Left kidney (tissue), 8 donors: Measurements from ENCODE around the gene UBAP1L. TPM values are rescaled to one million over a fixed set of nuclear protein-coding genes. Genes with fewer than 3 reads are reported as not detected.
A peak's percentile ranks its signal among the peaks of the same experiment; 100 is the strongest.
"Not testable (repeated sequence)": the region's sequence is repeated elsewhere in the genome, so short reads cannot be mapped to it uniquely, and the experiment has no call there.

Experiments
- DNase-seq: peaks from one replicate; pipeline ENCODE4 v3.0.0-alpha.2; 2013
- long read RNA-seq, 8 donors: transcript quantifications; one replicate each; lab custom pipeline, GENCODE V29; 2026
- polyA plus RNA-seq: library from polyadenylated mRNA; unstranded; fragments of 120-200 nt; gene quantifications from one replicate; pipeline ENCODE4 v1.2.1, GENCODE V29; 2013; ENCODE audit not compliant: insufficient read length

Gene UBAP1L
- polyA plus RNA-seq: 6.9 TPM
- long read RNA-seq, donor 1, partial matches to known transcripts: 5 of 5 reads
- long read RNA-seq, donor 1, other reads (novel, unspliced or antisense): 0 of 5 reads
- long read RNA-seq, donor 2, full-length matches to known transcripts: 1 of 1 reads
- long read RNA-seq, donor 2, partial matches to known transcripts: 0 of 1 reads
- long read RNA-seq, donor 2, other reads (novel, unspliced or antisense): 0 of 1 reads
- long read RNA-seq, donor 3, full-length matches to known transcripts: 1 of 1 reads
- long read RNA-seq, donor 3, partial matches to known transcripts: 0 of 1 reads
- long read RNA-seq, donor 3, other reads (novel, unspliced or antisense): 0 of 1 reads
- long read RNA-seq, donor 4: 0 reads
- long read RNA-seq, donor 5, partial matches to known transcripts: 0 of 1 reads
- long read RNA-seq, donor 5, other reads (novel, unspliced or antisense): 0 of 1 reads
- long read RNA-seq, donor 6: 0 reads
- long read RNA-seq, donor 7, full-length matches to known transcripts: 1 of 1 reads
- long read RNA-seq, donor 7, partial matches to known transcripts: 0 of 1 reads
- long read RNA-seq, donor 7, other reads (novel, unspliced or antisense): 0 of 1 reads
- long read RNA-seq, donor 8: 0 reads

GRCh38 chr15:65115086-65115485, at the start of gene UBAP1L:
UBAP1L (minus strand) TSS chr15:65115200; CDS start chr15:65106215, 8,985 bp downstream.
- DNase-seq: no peak

- no peak for DNase-seq
Observed at GRCh38 chr15:65164139-65164538, 49.1 kb upstream of the UBAP1L start.

- no peak for DNase-seq
Observed at GRCh38 chr15:65163041-65163440, 48.0 kb upstream of the UBAP1L start.

- no peak for DNase-seq
Observed at GRCh38 chr15:65156692-65157091, 41.7 kb upstream of the UBAP1L start.

GRCh38 chr15:65154720-65155119, 39.7 kb upstream of the UBAP1L start:
- no peak for DNase-seq

GRCh38 chr15:65147902-65148301, 32.9 kb upstream of the UBAP1L start:
- DNase-seq: no peak

- DNase-seq: no peak
Observed at GRCh38 chr15:65146438-65146837, 31.4 kb upstream of the UBAP1L start.

GRCh38 chr15:65138631-65139030, 23.6 kb upstream of the UBAP1L start:
- DNase-seq: not testable (repeated sequence)

- DNase-seq: not testable (repeated sequence)
Observed at GRCh38 chr15:65137893-65138292, 22.9 kb upstream of the UBAP1L start.

GRCh38 chr15:65137089-65137488, 22.1 kb upstream of the UBAP1L start:
- DNase-seq: not testable (repeated sequence)

GRCh38 chr15:65134538-65134937, 19.5 kb upstream of the UBAP1L start:
- DNase-seq: no peak

- peak; percentile 95 for DNase-seq
Observed at GRCh38 chr15:65133548-65134200, 18.7 kb upstream of the UBAP1L start, which contains the start of gene PDCD7. PDCD7 (minus strand) TSS chr15:65133808; CDS start chr15:65133781, 27 bp downstream.

- peak; percentile 22 for DNase-seq
Observed at GRCh38 chr15:65132878-65133547, 18.0 kb upstream of the UBAP1L start.

GRCh38 chr15:65130941-65131340, 15.9 kb upstream of the UBAP1L start:
- no peak for DNase-seq

GRCh38 chr15:65115542-65115941, 542 bp upstream of the UBAP1L start:
- DNase-seq: no peak

- DNase-seq: no peak
Observed at GRCh38 chr15:65110676-65111292, 4.2 kb downstream of the UBAP1L start.

- no peak for DNase-seq
Observed at GRCh38 chr15:65106011-65106590, 8.9 kb downstream of the UBAP1L start.

- no peak for DNase-seq
Observed at GRCh38 chr15:65105038-65105437, 10.0 kb downstream of the UBAP1L start.

GRCh38 chr15:65102912-65103311, 12.1 kb downstream of the UBAP1L start:
- DNase-seq: no peak

GRCh38 chr15:65101891-65102708, 12.9 kb downstream of the UBAP1L start:
- DNase-seq: no peak
